GM19452 (cell line): ENCODE measurements around the gene SKOR2.

Source experiments
- ATAC-seq: cut with Tn5 transposase; IDR thresholded peaks from one replicate; pipeline ENCODE4 v1.9.1; 2021; ENCODE audit not compliant: unreplicated experiment

The SKOR2 gene, protein sequence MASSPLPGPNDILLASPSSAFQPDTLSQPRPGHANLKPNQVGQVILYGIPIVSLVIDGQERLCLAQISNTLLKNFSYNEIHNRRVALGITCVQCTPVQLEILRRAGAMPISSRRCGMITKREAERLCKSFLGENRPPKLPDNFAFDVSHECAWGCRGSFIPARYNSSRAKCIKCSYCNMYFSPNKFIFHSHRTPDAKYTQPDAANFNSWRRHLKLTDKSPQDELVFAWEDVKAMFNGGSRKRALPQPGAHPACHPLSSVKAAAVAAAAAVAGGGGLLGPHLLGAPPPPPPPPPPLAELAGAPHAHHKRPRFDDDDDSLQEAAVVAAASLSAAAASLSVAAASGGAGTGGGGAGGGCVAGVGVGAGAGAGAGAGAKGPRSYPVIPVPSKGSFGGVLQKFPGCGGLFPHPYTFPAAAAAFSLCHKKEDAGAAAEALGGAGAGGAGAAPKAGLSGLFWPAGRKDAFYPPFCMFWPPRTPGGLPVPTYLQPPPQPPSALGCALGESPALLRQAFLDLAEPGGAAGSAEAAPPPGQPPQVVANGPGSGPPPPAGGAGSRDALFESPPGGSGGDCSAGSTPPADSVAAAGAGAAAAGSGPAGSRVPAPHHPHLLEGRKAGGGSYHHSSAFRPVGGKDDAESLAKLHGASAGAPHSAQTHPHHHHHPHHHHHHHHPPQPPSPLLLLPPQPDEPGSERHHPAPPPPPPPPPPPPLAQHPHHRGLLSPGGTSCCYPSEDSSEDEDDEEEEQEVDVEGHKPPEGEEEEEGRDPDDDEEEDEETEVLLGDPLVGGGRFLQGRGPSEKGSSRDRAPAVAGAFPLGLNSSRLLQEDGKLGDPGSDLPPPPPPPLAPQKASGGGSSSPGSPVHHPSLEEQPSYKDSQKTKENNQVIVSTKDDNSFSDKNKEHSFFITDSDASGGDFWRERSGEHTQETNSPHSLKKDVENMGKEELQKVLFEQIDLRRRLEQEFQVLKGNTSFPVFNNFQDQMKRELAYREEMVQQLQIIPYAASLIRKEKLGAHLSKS

DNA sequence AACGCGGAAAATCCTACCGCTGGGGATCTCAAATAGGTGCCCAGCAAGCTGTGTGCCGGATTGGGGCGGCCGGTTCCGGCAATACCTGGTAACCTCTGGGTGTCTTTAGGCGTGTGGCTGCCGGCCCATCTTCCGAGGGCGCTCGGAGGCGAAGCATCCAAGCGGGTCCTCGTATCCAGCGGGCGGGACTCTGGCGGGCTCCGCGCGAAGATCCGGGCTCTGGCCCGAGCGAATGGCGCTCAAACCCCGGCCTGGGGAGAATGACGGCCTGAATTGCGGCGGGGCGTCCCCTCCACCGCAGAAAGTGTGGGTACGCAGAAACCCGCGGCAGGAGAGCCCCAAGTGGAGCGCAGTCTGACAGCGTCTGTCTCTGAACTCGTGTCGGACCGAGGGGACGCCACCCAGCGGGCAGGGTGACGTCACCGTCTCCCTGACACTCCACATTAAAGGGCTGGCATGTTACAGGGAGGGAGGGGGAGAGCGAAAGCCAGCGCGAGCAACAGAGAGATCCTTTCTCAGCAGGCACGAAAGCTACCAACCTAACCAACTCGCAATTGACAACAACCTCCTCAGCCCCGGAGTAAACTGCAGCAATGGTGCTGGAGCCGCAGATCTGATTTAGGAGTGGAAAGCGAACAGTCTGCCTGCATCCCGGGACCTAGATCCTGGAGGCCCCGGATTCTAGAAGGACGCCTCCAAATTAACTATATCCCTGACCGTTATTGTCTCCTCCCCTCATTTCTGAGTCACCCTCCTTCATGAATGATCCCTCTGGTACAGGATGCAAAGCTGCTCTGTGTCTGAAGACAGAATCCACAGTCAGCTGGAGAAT lies at the start of gene SKOR2:
TSS of gene SKOR2 (minus strand) at position 372 of the 832 bp plus-strand sequence. CDS start 2,477 bp downstream, outside the sequence.
- ATAC-seq = no peak

DNA sequence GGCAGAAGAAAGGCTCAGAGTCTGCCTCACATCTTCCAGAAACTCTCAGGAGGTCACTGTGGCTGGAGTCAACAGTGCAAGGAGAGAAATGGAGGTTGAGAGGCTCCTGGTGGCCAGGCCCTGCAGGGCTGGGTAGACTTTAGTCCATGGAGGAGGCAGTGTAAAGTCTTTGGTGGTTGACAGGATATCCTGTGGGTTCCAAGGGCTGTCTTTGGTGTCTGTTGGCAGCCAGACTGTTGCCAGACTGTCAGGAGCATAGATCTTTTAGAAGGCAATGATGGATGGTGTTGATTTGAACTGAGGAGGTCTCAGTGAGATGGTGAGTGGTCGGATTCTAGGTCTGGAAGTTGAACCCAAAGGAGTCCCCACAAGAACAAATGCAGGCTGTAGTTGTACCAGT lies 45.0 kb upstream of the SKOR2 start:
- no peak for ATAC-seq

DNA sequence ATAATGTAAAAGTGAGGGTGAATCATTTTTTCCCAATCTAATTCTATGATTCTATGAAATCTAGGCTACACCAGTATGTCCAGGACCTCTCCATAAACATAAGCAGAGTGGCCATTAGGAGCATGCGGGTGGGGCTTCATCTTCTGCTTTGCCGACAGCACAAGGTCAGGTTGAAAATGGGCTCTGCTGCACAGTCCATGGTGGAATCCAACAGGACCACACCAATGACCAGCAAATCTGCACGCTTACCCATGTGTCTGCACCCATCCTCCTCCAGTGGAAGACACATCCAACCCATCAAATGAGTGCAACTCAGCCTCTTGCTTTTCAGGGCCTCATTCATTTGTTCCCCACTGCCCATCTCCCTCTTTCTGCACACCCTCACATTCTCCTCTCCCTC lies 43.3 kb upstream of the SKOR2 start:
- no peak for ATAC-seq

DNA sequence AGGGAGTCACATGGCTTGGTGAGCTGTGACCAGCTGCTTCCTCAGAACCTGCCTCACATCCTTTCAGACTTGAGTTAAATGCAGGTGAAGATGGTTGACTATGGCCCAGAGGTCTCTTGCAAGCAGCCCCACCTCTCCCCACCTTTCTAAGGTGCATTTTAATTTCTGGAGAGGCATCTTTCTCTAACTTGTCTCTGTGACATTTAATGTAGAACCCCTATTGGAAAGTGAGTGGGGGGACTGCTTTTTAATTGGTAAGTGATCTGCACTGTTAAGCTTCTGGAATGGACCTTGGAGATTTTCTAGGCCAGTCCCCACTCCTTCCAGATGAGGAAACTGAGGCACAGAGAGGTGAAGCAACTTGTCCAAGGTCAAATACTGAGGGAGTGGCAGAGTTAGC lies 37.3 kb upstream of the SKOR2 start:
- no peak for ATAC-seq

DNA sequence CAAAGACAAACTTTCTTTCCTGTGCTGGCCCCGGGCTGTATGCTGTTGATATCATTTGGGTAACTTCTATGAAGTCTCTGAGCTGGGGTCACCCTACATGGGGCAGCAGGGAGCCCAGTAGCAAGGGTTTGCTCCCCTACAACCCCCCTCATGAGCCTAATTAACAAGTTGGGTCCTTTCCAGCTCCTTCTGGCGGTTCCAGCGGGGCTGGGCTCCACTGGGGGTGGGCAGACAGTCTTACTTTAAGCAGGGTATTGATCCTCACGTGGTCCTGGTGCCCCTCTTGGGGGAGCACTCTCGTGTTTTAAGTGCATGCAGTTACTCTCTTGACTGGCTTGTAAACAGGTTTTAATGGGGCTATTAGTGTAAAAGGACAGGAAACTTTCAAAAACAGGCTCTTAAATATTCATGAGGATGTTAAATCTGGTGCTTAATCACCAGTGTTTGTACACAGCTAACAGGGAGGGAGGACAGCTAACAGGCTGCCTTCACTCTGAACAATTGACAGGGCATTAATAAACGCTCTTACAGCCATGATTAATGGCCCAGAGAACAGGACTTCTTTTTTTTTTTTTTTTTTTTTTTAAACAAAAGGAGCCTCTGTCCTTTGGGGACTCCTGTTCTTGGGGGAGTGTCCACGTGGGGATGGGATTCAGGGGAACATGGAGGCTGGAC lies 36.6 kb upstream of the SKOR2 start:
- no peak for ATAC-seq

DNA sequence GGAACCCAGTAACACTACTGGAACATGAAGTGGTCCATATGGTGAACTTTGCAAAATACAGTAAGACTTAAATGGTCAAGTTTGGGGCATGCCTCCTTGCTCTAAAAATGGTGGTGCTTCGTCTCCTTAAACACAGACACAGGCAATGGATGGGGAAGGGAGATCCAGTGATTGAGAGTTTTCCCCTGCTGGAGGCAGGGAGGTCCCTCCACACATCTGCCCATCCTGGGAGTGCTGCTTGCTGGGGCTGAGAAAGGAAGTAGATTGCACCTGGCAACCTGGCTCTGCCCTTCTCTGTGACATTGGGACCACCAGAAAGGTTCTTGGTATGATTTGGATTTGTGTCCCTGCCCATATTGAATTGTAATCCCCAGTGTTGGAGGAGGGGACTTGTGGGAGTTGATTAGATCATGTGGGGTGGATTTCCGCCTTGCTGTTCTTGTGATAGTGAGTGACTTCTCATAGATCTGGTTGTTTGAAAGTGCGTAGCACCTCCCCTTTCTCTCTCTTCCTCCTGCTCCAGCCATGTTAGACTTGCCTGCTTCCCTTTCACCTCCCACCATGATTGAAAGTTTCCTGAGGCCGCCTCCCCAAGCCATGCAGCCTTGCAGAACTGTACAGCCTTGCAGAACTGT lies 35.4 kb upstream of the SKOR2 start:
- ATAC-seq = no peak

DNA sequence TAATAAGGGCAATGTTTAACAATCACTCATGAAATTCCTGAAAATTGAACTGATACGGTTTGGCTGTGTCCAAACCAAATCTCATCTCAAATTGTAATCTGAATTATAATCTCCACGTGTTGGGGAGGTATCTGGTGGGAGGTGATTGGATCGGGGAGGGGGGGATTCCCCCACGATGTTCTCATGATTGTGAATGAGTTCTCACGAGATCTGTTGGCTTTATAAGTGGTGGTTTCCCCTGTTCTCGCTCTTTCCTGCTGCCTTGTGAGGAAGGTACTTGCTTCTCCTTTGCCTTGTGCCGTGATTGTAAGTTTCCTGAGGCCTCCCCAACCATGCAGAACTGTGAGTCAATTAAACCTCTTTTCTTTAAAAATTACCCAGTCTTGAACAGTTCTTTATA lies 34.0 kb upstream of the SKOR2 start:
- no peak for ATAC-seq

DNA sequence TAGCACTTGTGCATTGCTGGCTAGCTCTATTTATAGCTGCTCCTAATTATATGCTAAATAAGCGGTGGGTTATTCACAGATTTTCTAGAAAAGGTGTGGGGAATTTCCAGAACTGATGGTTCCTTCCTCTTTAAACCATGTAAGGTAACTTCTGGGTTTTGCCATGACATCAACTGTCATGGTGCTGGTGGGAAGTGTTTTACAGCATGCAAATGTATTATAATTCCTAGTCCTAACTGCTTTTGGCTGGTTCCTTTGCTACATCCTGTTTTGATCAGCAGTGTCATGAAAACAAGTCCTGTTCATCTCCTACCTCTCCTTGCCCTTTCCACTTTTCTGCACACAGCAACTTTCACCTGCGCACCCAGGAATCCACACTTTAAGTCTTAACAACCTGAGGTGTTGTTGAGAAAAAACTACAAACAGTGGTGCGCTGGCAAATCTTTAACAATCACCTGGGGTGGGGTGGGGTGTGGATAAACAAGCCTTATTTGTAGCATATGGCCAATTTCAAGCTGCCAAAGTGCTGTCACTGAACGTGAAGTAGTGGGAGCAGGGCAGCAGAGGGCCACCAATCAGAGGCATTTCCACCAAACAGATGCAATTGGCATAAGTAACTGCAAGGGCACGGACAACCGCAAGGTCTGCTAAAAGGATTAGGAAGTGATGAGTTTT lies 33.4 kb upstream of the SKOR2 start:
- no peak for ATAC-seq

DNA sequence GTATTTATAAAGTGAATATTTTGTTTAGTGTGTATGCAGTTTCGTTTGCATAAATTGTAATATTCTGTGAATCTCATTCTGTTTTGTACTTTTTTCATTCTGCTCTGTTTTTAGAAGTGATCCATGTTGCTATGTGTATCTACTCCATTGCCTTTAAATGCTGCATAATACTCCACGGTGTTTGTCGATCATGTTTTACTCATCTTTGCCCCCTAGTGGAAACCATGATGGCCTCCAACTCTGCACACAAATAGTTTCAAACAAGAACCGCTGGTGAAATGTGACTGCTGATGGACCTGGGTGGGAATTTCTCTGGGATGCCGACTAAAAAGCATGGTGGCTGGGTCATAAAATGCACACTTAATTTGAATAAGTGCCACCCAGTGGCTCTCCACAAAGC lies 32.0 kb upstream of the SKOR2 start:
- no peak for ATAC-seq

DNA sequence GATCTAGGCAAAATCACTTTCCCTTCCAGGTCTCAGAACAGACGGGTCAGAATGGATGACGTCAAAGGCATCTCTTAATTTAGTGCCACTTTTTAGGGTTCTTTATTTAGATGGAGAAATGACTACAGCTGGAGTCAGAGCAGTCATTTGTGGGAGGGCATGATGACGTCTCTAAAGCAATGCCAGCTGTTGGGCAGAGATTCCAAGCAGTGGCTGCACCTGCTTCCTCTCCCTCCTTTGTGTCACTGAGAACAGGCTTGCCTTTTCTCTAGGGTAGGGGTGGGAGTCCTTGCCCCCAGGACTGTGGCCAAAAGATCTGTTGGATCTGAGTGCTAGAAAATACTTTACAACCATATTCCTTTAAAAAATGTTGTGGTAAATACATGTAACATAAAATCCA lies 28.7 kb upstream of the SKOR2 start:
- ATAC-seq = no peak

DNA sequence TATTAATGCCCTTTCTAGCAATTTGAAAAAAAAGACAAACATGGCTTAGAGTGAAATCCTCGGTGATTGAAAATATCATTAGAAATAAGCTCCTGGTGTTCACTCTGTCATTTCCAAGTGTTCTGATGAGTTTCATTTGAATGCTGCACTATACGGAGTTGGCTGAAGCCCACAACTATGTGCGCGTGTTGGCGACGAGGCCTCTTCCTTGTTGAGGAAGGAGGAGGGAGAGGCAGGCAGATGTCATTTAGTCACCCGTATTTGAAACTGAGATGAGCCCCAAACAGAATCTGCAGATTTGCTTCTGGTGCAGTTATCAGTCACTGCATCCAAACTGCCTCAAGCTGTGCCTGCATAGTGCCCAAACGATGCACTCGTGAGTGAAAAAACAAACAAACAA lies 23.5 kb upstream of the SKOR2 start:
- ATAC-seq = no peak

DNA sequence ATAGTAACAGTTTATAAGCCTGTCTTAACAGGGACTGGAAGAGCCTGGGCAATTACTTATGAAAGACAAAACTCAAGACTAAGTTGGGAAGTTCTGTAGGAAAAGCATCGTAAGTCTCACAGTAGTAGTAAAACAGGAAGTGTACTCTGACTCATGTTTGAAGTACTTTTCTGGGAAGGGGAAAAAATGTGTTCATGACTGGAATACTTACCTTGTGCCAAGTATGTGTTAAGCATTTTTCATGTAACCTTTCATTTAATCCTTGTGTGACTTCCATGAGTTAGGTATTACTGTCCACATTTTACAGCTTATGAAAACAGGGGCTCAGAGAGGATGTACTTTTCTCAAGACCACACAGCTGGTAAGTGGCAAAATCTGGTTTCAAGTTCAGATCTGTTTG lies 13.7 kb upstream of the SKOR2 start:
- ATAC-seq = no peak

DNA sequence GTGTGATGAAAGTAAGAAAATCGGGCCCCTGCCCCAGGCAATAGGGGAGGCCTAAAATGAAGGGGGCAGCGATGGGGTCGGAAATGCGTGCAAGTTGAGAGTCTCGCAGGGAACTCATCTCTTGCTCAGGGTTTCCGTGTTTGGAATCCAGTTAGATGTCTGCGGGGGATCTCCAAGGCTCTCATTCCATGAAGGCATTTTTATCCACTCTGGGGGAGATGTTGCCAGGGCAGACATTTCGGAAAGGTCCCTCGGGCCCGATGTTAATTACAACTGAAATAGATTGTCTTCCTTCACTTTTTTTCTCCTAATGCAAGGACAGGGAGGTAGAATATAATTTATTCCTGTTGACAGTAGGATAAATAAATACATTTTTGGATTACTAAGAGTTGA lies 12.8 kb upstream of the SKOR2 start:
- no peak for ATAC-seq

DNA sequence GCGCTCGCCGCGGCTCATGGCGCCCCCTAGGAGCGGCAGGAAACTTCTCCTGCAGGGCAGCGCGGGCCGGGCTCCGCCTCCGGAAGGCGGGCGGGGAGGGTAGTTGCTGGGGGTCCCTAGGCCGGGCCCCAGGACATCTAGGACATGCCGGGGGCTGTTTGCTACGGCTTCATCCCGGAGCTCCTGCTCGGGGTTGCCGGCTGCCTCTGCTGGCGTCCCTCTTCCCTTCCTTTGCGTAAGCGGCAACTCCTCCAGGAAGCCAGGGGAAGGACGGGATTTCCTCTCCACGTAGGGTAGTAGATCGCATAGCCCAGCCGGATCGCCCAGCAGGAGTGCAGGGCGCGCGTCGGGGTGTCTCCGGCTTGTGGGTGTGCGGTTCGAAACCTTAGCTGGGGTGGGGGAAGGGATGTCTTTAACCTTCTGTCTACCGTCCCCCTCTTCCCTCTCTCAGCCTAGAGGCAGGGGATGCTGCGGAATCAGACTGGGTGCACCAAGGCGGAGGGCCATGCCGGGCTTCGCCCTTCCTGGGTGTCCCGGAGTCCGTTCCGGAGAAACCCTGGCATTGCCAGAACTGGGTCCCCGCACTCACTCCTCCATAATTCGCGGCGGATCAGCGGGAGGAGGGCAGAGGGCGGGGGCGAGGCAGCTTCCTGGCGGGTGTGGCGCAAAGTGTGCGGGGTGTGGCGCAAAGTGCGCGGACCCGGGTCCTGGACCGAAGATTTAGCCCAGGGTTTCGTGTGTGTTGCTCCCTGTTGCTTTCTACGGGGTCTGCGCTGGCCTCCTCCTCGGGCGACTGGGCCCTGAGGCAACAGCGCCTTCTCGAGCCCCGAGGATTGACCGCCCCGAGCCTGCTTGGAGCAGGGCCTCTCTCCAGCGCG lies 12.2 kb upstream of the SKOR2 start:
- no peak for ATAC-seq

DNA sequence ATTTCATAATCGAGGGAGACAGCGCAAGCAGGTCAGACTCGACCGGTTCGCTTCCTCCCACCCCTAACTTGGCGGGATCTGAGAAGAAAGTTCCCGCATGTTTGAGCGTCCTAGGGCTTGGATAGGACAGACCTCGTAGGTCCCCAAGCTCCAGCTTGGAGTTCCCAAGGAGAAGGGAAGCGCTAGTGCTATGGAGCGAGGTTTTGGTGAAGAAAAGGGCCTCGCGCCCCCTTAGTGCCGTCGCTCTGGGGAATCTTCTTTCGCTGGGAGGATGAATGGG lies 11.6 kb upstream of the SKOR2 start:
- ATAC-seq = no peak

DNA sequence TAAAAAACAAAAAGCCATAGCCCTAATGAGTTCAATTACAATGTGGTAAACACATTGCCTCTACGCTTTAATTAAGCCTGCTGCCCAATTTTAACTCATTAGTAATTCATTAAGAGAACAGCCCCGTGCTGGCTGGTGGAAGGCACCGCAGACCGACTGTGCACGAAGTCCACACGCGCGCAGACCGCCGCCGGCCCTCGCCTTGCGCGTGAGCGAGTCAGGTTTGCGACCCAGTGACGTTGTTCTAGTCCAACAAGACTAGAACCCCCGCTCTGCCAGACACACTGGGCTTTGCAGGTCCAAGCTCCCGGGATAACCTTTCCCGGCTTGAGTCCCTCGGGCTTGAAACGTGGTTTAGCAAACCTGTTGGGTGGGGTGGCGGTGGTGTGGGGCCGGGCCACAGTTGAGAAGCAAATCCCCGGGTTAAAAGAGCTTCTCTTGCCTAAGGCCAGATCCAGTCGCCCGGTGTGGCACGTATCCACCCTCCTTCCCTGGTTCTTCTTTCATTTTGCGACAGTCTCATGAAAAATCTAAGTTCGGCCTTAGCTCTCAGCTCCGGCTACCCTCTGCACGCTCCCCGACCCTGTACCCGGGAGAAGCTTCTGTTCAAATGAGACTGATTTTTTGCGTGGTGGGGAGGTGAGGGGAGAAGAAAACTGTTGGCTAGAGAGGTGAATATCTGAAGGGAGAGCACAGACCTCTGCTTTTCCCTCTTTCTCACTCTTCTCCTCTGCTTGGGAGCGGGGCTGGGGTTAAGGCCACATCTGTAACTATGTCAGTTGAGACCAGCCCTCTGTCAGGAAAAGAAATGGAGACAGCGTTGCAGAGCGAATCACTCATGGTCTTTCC lies 11.1 kb upstream of the SKOR2 start:
- no peak for ATAC-seq

DNA sequence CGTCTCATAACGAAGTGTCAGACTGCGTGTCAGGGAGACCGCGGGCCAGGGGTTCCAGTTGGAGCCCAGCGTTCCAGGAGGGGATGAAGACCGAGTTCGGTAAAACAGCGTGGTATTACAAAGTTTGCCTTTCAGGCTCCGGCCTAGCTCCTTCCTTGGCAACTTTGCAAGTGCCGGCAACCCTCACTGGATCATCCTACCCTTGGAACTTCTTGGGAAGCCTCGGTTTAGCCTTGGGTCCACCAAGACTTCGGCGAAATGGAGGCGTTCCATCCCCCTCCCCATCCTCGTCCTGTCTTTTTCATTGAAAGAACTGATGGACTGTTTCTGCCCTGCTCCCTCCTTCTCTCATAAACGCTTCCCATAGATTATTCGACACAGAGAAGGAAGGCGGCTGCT lies 10.4 kb upstream of the SKOR2 start:
- ATAC-seq = no peak
